Neural cell (in vitro differentiated cells): ENCODE data around the gene IFFO2. TPM values are rescaled to one million over a fixed set of nuclear protein-coding genes. Genes with fewer than 3 reads are reported as not detected.

Experiments used
- H2AFZ ChIP-seq: fragments of 200-600, 300-800 bp; sonication (generic), shearing (Covaris generic); 2 replicates; pipeline ENCODE4 v1.6.0; 2014; ENCODE audit warnings: low read depth, mild to moderate bottlenecking, antibody characterized with exemption, low read length, moderate library complexity
- H3F3A ChIP-seq: fragments of 200-600 bp; shearing (Covaris generic); 2 replicates; pipeline ENCODE4 v1.6.1; 2016; ENCODE audit warnings: mild to moderate bottlenecking, moderate library complexity, mixed read lengths, antibody characterized with exemption, low read length; ENCODE audit not compliant: insufficient read depth, poor library complexity, severe bottlenecking
- H3K27ac ChIP-seq: fragments of 200-600, 300-800 bp; sonication (generic), shearing (Covaris generic); 2 replicates; pipeline ENCODE4 v1.5.1; 2014; ENCODE audit warnings: mild to moderate bottlenecking, low read length, moderate library complexity
- H3K27me3 ChIP-seq: fragments of 300-800, 200-600 bp; sonication (generic), shearing (Covaris generic); 2 replicates; pipeline ENCODE4 v1.6.0; 2014; ENCODE audit warnings: mild to moderate bottlenecking, low read depth, low read length, moderate library complexity; ENCODE audit not compliant: insufficient read depth
- H3K36me3 ChIP-seq: fragments of 300-800, 200-600 bp; sonication (generic), shearing (Covaris generic); 2 replicates; pipeline ENCODE4 v1.5.1; 2014; ENCODE audit warnings: mild to moderate bottlenecking, antibody characterized with exemption, low read length, moderate library complexity; ENCODE audit not compliant: insufficient read depth
- H3K4me2 ChIP-seq: fragments of 300-800, 200-600 bp; sonication (generic), shearing (Covaris generic); 2 replicates; pipeline ENCODE4 v1.6.0; 2014; ENCODE audit warnings: mild to moderate bottlenecking, low read length
- H3K4me3 ChIP-seq: fragments of 300-800, 200-600 bp; sonication (generic), shearing (Covaris generic); 2 replicates; pipeline ENCODE4 v1.5.1; 2014; ENCODE audit warnings: mild to moderate bottlenecking, low read length, moderate library complexity
- H3K79me2 ChIP-seq: fragments of 200-600 bp; shearing (Covaris generic); replicated peaks from 2 replicates; pipeline ENCODE4 v1.6.0; 2014; ENCODE audit warnings: mild to moderate bottlenecking, low read length, moderate library complexity; ENCODE audit not compliant: insufficient read depth
- H3K9ac ChIP-seq: fragments of 300-800, 200-600 bp; sonication (generic), shearing (Covaris generic); 2 replicates; pipeline ENCODE4 v1.6.1; 2016; ENCODE audit warnings: mild to moderate bottlenecking, low read length, mixed read lengths
- H3K9me2 ChIP-seq: fragments of 200-600 bp; shearing (Covaris generic); 2 replicates; pipeline ENCODE4 v1.6.1; 2016; ENCODE audit warnings: mild to moderate bottlenecking, low read length, mixed read lengths; ENCODE audit not compliant: insufficient read depth
- H3K9me3 ChIP-seq: fragments of 200-600, 300-800 bp; sonication (generic), shearing (Covaris generic); 2 replicates; pipeline ENCODE4 v1.6.1; 2016; ENCODE audit warnings: mild to moderate bottlenecking, mixed run types, low read length, moderate library complexity, mixed read lengths
- H4K20me1 ChIP-seq: fragments of 200-600 bp; shearing (Covaris generic); 2 replicates; pipeline ENCODE4 v1.6.1; 2016; ENCODE audit warnings: mild to moderate bottlenecking, mixed run types; ENCODE audit not compliant: insufficient read depth
- EP300 ChIP-seq: fragments of 450-650 bp; conservative IDR thresholded peaks from 2 replicates; pipeline ENCODE4 v1.6.1; 2014; ENCODE audit warnings: antibody characterized with exemption, mild to moderate bottlenecking, moderate library complexity; ENCODE audit not compliant: poor library complexity, severe bottlenecking
- EZH2 ChIP-seq: fragments of 200-600, 300-800 bp; shearing (Covaris generic), sonication (generic); IDR thresholded peaks from 2 replicates; pipeline ENCODE4 v1.6.1; 2014; ENCODE audit warnings: antibody characterized with exemption, low read length, borderline replicate concordance, mild to moderate bottlenecking; ENCODE audit not compliant: insufficient read depth, poor library complexity, severe bottlenecking
- MXI1 ChIP-seq: fragments of 450-650 bp; conservative IDR thresholded peaks from 2 replicates; pipeline ENCODE4 v1.6.1; 2014; ENCODE audit warnings: antibody characterized with exemption, mild to moderate bottlenecking; ENCODE audit not compliant: poor library complexity, severe bottlenecking
- POLR2AphosphoS5 ChIP-seq: IDR thresholded peaks from 2 replicates; pipeline ENCODE4 v1.6.1; 2012
- RAD21 ChIP-seq: fragments of 450-650 bp; conservative IDR thresholded peaks from 2 replicates; pipeline ENCODE4 v1.6.1; 2014; ENCODE audit warnings: antibody characterized with exemption, mild to moderate bottlenecking, moderate library complexity
- SMC3 ChIP-seq: fragments of 450-650 bp; conservative IDR thresholded peaks from 2 replicates; pipeline ENCODE4 v1.6.1; 2014; ENCODE audit warnings: antibody characterized with exemption, mild to moderate bottlenecking, moderate library complexity; ENCODE audit not compliant: poor library complexity
- TAF1 ChIP-seq: IDR thresholded peaks from 2 replicates; pipeline ENCODE4 v1.6.1; 2012; ENCODE audit warnings: low read depth
- polyA plus RNA-seq: library from polyadenylated mRNA; depleted of rRNA; stranded (reverse); fragments of >200 nt; gene quantifications from 2 replicates; pipeline ENCODE4 v1.2.3, GENCODE V29; 2014
- TF ChIP-seq, protein P1 (sequence below): IDR thresholded peaks from 2 replicates; pipeline ENCODE4 v1.6.1; 2012; ENCODE audit warnings: borderline replicate concordance
- TF ChIP-seq, protein P2 (sequence below): fragments of 450-650 bp; IDR thresholded peaks from 2 replicates; pipeline ENCODE4 v1.5.1; 2014; ENCODE audit warnings: antibody characterized with exemption, mild to moderate bottlenecking, moderate library complexity; ENCODE audit not compliant: poor library complexity, severe bottlenecking

The IFFO2 gene
- polyA plus RNA-seq, 1 donor from 2014 or later = 2.6 TPM

DNA sequence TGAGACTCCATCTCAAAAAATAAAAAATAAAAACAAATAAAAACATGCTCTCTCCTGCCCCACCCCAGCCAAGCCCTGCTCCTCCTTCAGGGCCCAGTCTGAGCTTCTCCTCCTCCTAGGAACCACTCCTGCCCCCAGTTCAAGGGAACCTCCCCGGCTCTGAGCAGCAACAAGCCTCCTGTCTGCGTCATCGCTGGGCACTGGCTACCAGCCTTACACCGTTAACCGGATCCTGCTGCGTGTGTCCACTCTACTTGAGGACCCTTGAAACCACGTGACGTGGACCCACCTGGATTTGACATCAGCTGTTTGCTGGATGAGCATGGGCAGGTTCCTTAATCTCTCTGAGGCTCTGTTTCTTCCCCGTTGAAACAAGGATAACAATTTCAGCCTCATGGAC, 95.4 kb downstream of the IFFO2 start:
- no peak for TF ChIP-seq POLR2AphosphoS5
- TF ChIP-seq TAF1 = no peak
- TF ChIP-seq, protein P1, sequence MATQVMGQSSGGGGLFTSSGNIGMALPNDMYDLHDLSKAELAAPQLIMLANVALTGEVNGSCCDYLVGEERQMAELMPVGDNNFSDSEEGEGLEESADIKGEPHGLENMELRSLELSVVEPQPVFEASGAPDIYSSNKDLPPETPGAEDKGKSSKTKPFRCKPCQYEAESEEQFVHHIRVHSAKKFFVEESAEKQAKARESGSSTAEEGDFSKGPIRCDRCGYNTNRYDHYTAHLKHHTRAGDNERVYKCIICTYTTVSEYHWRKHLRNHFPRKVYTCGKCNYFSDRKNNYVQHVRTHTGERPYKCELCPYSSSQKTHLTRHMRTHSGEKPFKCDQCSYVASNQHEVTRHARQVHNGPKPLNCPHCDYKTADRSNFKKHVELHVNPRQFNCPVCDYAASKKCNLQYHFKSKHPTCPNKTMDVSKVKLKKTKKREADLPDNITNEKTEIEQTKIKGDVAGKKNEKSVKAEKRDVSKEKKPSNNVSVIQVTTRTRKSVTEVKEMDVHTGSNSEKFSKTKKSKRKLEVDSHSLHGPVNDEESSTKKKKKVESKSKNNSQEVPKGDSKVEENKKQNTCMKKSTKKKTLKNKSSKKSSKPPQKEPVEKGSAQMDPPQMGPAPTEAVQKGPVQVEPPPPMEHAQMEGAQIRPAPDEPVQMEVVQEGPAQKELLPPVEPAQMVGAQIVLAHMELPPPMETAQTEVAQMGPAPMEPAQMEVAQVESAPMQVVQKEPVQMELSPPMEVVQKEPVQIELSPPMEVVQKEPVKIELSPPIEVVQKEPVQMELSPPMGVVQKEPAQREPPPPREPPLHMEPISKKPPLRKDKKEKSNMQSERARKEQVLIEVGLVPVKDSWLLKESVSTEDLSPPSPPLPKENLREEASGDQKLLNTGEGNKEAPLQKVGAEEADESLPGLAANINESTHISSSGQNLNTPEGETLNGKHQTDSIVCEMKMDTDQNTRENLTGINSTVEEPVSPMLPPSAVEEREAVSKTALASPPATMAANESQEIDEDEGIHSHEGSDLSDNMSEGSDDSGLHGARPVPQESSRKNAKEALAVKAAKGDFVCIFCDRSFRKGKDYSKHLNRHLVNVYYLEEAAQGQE = no peak
- TF ChIP-seq SMC3 = no peak
- TF ChIP-seq, protein P2, sequence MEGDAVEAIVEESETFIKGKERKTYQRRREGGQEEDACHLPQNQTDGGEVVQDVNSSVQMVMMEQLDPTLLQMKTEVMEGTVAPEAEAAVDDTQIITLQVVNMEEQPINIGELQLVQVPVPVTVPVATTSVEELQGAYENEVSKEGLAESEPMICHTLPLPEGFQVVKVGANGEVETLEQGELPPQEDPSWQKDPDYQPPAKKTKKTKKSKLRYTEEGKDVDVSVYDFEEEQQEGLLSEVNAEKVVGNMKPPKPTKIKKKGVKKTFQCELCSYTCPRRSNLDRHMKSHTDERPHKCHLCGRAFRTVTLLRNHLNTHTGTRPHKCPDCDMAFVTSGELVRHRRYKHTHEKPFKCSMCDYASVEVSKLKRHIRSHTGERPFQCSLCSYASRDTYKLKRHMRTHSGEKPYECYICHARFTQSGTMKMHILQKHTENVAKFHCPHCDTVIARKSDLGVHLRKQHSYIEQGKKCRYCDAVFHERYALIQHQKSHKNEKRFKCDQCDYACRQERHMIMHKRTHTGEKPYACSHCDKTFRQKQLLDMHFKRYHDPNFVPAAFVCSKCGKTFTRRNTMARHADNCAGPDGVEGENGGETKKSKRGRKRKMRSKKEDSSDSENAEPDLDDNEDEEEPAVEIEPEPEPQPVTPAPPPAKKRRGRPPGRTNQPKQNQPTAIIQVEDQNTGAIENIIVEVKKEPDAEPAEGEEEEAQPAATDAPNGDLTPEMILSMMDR = no peak
- TF ChIP-seq EZH2 = no peak
- TF ChIP-seq MXI1 = no peak
- no peak for TF ChIP-seq EP300
- TF ChIP-seq RAD21 = no peak
- Histone ChIP-seq H3K4me3 (no peak overlapping the region), H3K9ac (no peak overlapping the region), H3K36me3 (no peaks in the 10 kb centered on the region), H3K4me2 (no peak overlapping the region), H3K9me2 (no peaks in the 10 kb centered on the region), H3K27me3 (no peaks in the 10 kb centered on the region), H3F3A (no peaks in the 10 kb centered on the region), H3K9me3 (no peaks in the 10 kb centered on the region), H3K27ac (no peak overlapping the region), H2AFZ (no peak overlapping the region), H3K79me2 (no peaks in the 10 kb centered on the region), H4K20me1 (no peaks in the 10 kb centered on the region)

DNA sequence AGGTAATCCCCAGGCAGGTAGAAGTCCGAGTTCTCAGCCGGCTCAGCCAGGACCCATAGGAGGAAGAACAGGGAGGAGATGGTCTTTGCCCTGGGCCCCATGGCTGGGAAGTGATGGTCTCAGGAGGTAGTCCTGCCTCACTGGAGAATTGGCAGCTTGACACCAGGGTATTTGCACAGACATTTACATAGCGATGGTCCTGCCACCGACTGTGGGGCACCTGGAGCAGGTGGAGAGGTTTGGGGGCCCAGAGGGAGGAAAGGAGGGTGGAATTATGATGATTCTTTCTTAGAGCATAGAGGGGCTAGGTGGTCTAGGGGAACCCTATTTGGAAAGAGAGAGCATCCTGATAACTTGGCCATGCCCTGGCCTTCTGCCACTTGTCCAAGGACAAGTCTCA, 96.9 kb downstream of the IFFO2 start, which contains the start of gene TAS1R2:
TAS1R2 (minus strand) TSS at position 101 of the 400 bp plus-strand sequence; CDS start at position 101, 0 bp downstream.
- H3K9ac ChIP-seq = no peak within 1 kb of the TSS
- no peak within 1 kb of the TSS for H3K27ac ChIP-seq
- no peak within 1 kb of the TSS for H3K4me2 ChIP-seq
- no peaks in the 10 kb centered on the region for H3K36me3 ChIP-seq
- no peaks in the 10 kb centered on the region for H3K9me3 ChIP-seq
- no peaks in the 10 kb centered on the region for H3K9me2 ChIP-seq
- no peaks in the 10 kb centered on the region for H4K20me1 ChIP-seq
- no peaks in the 10 kb centered on the region for H3K79me2 ChIP-seq
- H2AFZ ChIP-seq = no peak within 1 kb of the TSS
- H3F3A ChIP-seq = no peaks in the 10 kb centered on the region
- TF ChIP-seq, protein P1 = no peak
- no peak for TF ChIP-seq RAD21
- no peak for TF ChIP-seq MXI1
- TF ChIP-seq, protein P2 = no peak
- TF ChIP-seq POLR2AphosphoS5 = no peak
- TF ChIP-seq TAF1 = no peak
- TF ChIP-seq SMC3 = no peak
- TF ChIP-seq EZH2 = no peak
- no peak for TF ChIP-seq EP300
- H3K27me3 ChIP-seq = no peaks in the 10 kb centered on the region
- no peak within 1 kb of the TSS for H3K4me3 ChIP-seq
